Stomach (tissue), 4 donors: ENCODE data around the gene DNAH14.
"Not testable (repeated sequence)": the region's sequence is repeated elsewhere in the genome, so short reads cannot be mapped to it uniquely, and the experiment has no call there.

Experiments used
- EP300 ChIP-seq: sonication (generic); formaldehyde crosslinking; IDR thresholded peaks from one replicate; pipeline ENCODE4 v1.6.1; 2017; ENCODE audit warnings: antibody characterized with exemption
- POLR2A ChIP-seq, 4 donors: fragments of 450-650 bp; IDR thresholded peaks; one replicate each; pipeline ENCODE4 v1.6.1; 2016; ENCODE audit warnings: antibody characterized with exemption in 4 of 4, control low read depth in 2 of 4, mild to moderate bottlenecking in 1 of 4, moderate library complexity in 1 of 4
- TF ChIP-seq, protein P1 (sequence below), 7 experiments: fragments of 450-650 bp in 4 of 7; fragments of 200-600 bp in 3 of 7; sonication (generic) in 3 of 7; IDR thresholded peaks; one replicate each; pipeline ENCODE4 v1.5.1; 2016 to 2019; ENCODE audit warnings: antibody characterized with exemption in 7 of 7, control low read depth in 2 of 7, mild to moderate bottlenecking in 1 of 7

DNA sequence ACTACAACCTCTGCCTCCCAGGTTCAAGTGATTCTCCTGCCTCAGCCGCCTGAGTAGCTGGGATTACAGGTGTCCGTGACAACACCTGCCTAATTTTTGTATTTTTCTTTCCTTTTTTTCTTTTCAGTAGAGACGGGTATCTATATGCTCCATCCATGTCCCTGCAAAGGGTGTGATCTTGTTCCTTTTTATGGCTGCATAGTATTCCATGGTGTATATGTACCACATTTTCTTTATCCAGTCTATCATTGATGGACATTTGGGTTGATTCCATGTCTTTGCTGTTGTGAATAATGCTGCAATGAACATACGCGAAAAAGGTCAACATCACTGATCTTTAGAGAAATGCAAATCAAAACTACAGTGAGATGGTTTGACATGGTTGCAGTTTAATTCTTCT lies 62.1 kb downstream of the DNAH14 start:
- TF ChIP-seq, protein P1, sequence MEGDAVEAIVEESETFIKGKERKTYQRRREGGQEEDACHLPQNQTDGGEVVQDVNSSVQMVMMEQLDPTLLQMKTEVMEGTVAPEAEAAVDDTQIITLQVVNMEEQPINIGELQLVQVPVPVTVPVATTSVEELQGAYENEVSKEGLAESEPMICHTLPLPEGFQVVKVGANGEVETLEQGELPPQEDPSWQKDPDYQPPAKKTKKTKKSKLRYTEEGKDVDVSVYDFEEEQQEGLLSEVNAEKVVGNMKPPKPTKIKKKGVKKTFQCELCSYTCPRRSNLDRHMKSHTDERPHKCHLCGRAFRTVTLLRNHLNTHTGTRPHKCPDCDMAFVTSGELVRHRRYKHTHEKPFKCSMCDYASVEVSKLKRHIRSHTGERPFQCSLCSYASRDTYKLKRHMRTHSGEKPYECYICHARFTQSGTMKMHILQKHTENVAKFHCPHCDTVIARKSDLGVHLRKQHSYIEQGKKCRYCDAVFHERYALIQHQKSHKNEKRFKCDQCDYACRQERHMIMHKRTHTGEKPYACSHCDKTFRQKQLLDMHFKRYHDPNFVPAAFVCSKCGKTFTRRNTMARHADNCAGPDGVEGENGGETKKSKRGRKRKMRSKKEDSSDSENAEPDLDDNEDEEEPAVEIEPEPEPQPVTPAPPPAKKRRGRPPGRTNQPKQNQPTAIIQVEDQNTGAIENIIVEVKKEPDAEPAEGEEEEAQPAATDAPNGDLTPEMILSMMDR (IDR thresholded peaks at IDR 0.05) = not testable (repeated sequence)
- TF ChIP-seq POLR2A (IDR thresholded peaks at IDR 0.05); EP300: not testable (repeated sequence)
